Naive thymus-derived CD4-positive, alpha-beta T cell (primary cell): ENCODE results near the gene ERMP1. TPM values are rescaled to one million over a fixed set of nuclear protein-coding genes. Genes with fewer than 3 reads are reported as not detected.
A peak's percentile ranks its signal among the peaks of the same experiment; 100 is the strongest.

Experiments used
- ATAC-seq: fragments of 150-1000 bp; cut with Tn5 transposase; 2 replicates; pipeline ENCODE4 v1.10.0; 2021; ENCODE audit warnings: mild to moderate bottlenecking, moderate library complexity
- CTCF ChIA-PET: fragments of 350-600 bp; sonication (Branson Sonifier 250); formaldehyde crosslinking; loops from one replicate; lab custom pipeline; 2021; ENCODE audit warnings: antibody characterized with exemption; lab: Charles Lee
- POLR2A ChIA-PET: fragments of 350-600 bp; sonication (Branson Sonifier 250); formaldehyde crosslinking; loops from one replicate; lab custom pipeline; 2021; ENCODE audit warnings: antibody characterized with exemption, inconsistent platforms; lab: Charles Lee
- DNase-seq, 9 donors: peaks; one replicate each; pipeline versions ENCODE4 v3.0.0 to v3.0.0-alpha.2; 2020 to 2022; ENCODE audit warnings: mixed read lengths in 1 of 9
- H3K27ac ChIP-seq: one replicate; pipeline ENCODE4 v1.7.0; 2013; ENCODE audit warnings: mild to moderate bottlenecking, low read depth, low read length, moderate library complexity
- H3K27me3 ChIP-seq, 2 donors: one replicate each; pipeline ENCODE4 v1.7.0; 2013; ENCODE audit warnings: low read length in 2 of 2, mild to moderate bottlenecking in 2 of 2, moderate library complexity in 2 of 2; ENCODE audit not compliant: control insufficient read depth in 2 of 2, insufficient read depth in 2 of 2
- H3K36me3 ChIP-seq, 3 experiments: 1 replicate in 2 of 3; 2 replicates in 1 of 3; pipeline ENCODE4 v1.7.0; 2013; ENCODE audit warnings: low read length in 3 of 3, mild to moderate bottlenecking in 3 of 3, moderate library complexity in 1 of 3; ENCODE audit not compliant: insufficient read depth in 3 of 3, control insufficient read depth in 2 of 3
- H3K4me1 ChIP-seq, 2 donors: one replicate each; pipeline ENCODE4 v1.7.0; 2013; ENCODE audit warnings: low read length in 2 of 2, mild to moderate bottlenecking in 2 of 2, moderate library complexity in 1 of 2; ENCODE audit not compliant: control insufficient read depth in 2 of 2, insufficient read depth in 2 of 2
- H3K4me3 ChIP-seq: 2 replicates; pipeline ENCODE4 v1.7.0; 2013; ENCODE audit warnings: mild to moderate bottlenecking, low read length
- H3K9me3 ChIP-seq, 3 experiments: 1 replicate in 2 of 3; 2 replicates in 1 of 3; pipeline ENCODE4 v1.7.0; 2013; ENCODE audit warnings: low read length in 3 of 3; ENCODE audit not compliant: control insufficient read depth in 2 of 3
- H3K27ac Mint-ChIP-seq, 9 donors: one replicate each; pipeline ENCODE4 v1.8.0; 2020 to 2022; ENCODE audit warnings: mixed read lengths in 9 of 9, mild to moderate bottlenecking in 8 of 9, moderate library complexity in 5 of 9, inconsistent platforms in 2 of 9
- H3K27me3 Mint-ChIP-seq, 5 donors: one replicate each; pipeline ENCODE4 v1.8.0; 2021 to 2022; ENCODE audit warnings: mixed read lengths in 5 of 5, mild to moderate bottlenecking in 1 of 5
- H3K36me3 Mint-ChIP-seq, 5 donors: one replicate each; pipeline ENCODE4 v1.8.0; 2020 to 2022; ENCODE audit warnings: mixed read lengths in 5 of 5, mild to moderate bottlenecking in 3 of 5, inconsistent platforms in 1 of 5
- H3K4me1 Mint-ChIP-seq, 7 donors: one replicate each; pipeline ENCODE4 v1.8.0; 2020 to 2022; ENCODE audit warnings: mixed read lengths in 7 of 7, mild to moderate bottlenecking in 3 of 7, inconsistent platforms in 1 of 7
- H3K4me3 Mint-ChIP-seq, 10 donors: one replicate each; pipeline ENCODE4 v1.8.0; 2020 to 2022; ENCODE audit warnings: mild to moderate bottlenecking in 10 of 10, mixed read lengths in 10 of 10, moderate library complexity in 6 of 10, inconsistent platforms in 2 of 10
- H3K9me3 Mint-ChIP-seq, 11 donors: one replicate each; pipeline ENCODE4 v1.8.0; 2020 to 2022; ENCODE audit warnings: mixed read lengths in 11 of 11, mild to moderate bottlenecking in 4 of 11, inconsistent platforms in 1 of 11, moderate library complexity in 1 of 11
- intact Hi-C, 2 donors: fragments of 100-400 bp; cut with micrococcal nuclease; formaldehyde crosslinking; loops; one replicate each; pipeline ENCODE4 v1.15.1; 2023
- polyA plus RNA-seq, 2 donors: library from polyadenylated mRNA; unstranded; fragments of 300-500 nt; fragmentation: Illumina TruSeq; gene quantifications; one replicate each; pipeline ENCODE4 v1.2.3, GENCODE V29; 2021
- total RNA-seq, 6 experiments: library from RNA in 5 of 6; stranded (reverse) in 5 of 6; gene quantifications; 1 replicate in 5 of 6; 2 replicates in 1 of 6; pipeline ENCODE4 v1.2.3 and lab custom pipeline; 2021 to 2026

The ERMP1 gene
- total and polyA plus RNA-seq, 7 experiments from 2014 or later: 7.3 to 37.1 (median 13.0) TPM

DNA sequence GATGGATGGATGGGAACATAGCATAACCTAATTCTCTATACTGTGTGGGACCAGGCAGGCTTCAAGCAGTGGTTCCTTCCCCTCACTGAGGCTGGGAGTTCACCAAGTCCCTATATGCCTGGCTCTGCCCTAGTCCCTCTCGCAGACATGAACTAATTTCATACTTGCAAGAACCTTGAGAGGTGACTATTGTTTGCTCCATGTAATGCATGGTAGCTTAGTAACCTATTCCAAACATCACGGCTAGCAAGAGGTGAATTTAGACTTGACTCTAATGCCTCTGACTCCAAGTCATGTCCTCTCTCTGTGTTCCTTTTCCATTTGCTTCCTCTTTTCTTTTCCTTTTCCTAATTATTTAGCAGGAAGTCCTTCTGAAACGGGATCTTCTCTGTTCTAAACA, 25.9 kb upstream of the ERMP1 start:
- H3K36me3 ChIP-seq: no peaks in the 10 kb centered on the region
- no peak overlapping the region for H3K4me3 ChIP-seq
- Mint-ChIP-seq H3K36me3 (peaks cover 11 to 49% (median 20%) of the 10 kb centered on the region in 5 donors), H3K27me3 (no peaks in the 10 kb centered on the region), H3K27ac (no peak overlapping the region), H3K9me3 (peaks cover 0 to 7% (median 0%) of the 10 kb centered on the region in 11 donors), H3K4me1 (peaks cover 0 to 11% (median 3%) of the 10 kb centered on the region in 7 donors), H3K4me3 (no peak overlapping the region)
- ATAC-seq: no peak
- no peak for DNase-seq
- no peaks in the 10 kb centered on the region for H3K9me3 ChIP-seq
- intact Hi-C loops: no loop called here
- no peaks in the 10 kb centered on the region for H3K4me1 ChIP-seq
- no peak overlapping the region for H3K27ac ChIP-seq
- ChIA-PET CTCF (interaction anchor here (1.1 to 1.6 kb wide), 2 partner anchors 25 to 28 kb away, joined by 3 to 6 read pairs; partner anchors contain the start of gene ERMP1), POLR2A (no interaction called here)
- H3K27me3 ChIP-seq: no peaks in the 10 kb centered on the region

DNA sequence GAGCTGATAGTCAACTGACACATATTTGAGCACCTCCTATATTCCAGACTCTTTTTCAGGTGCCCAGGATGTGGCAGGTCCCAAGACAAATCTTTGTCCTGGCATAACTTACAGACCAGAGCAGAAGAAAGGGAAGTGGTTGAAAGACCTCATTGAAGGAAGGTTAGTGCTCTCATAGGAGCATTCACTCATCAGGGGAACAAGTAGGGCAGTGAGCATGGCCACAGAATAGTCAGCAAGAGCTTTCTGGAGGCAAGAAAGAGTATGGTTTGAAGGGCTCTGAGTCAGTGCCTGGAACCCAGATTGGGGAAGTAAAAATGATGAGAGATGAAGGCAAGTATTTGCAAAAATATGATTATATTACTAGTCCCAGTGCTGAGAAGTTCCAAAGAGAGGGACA, 25.0 kb upstream of the ERMP1 start:
- POLR2A ChIA-PET: no interaction called here
- H3K27ac Mint-ChIP-seq: no peak overlapping the region
- CTCF ChIA-PET: interaction anchor here (1.1 to 1.6 kb wide), 2 partner anchors 25 to 29 kb away, joined by 3 to 6 read pairs; partner anchors contain the start of gene ERMP1

DNA sequence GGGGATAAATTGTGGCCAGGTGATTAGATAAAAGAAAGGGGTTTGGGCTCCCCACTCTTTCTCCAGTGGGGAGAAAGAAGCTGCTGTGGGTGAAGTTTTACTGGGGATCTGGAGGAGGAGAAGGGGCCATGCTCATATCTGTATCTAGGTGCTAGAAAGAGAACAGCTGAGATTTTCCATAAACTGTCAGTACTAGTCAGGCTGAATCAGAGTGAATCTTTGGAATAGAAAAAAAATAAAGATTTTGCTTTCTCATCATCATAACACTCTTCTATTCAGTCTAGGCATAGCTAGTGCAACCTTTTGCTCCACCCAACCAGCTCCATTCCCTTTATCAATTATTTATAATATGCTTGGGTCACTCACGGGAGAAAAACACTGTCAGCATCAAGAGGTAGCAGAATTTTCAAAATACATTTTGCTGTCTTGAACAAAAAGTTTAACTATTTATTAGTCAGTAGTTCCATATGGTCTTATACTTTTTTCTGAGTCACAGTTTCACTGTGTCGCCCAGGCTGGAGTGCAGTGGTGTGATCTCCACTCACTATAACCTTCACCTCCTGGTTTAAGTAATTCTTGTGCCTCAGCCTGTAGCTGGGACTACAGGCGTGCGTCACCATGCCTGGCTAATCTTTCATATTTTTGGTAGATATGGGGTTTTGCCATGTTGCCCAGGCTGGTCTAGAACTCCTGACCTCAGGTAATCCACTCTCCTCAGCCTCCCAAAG, 21.3 kb upstream of the ERMP1 start:
- no peaks in the 10 kb centered on the region for H3K27me3 Mint-ChIP-seq
- intact Hi-C loops: no loop called here
- no peak overlapping the region for H3K27ac ChIP-seq
- no peaks in the 10 kb centered on the region for H3K9me3 ChIP-seq
- H3K9me3 Mint-ChIP-seq: peaks cover 0 to 9% (median 0%) of the 10 kb centered on the region in 11 donors
- peaks cover 14 to 59% (median 16%) of the 10 kb centered on the region in 5 donors for H3K36me3 Mint-ChIP-seq
- H3K4me3 Mint-ChIP-seq: no peak overlapping the region
- peak overlapping the region in 3 of 9 donors; percentile 5 to 82 (median 30) for H3K27ac Mint-ChIP-seq
- no peak for ATAC-seq
- ChIA-PET CTCF (interaction anchor here (0.7 to 0.8 kb wide), 2 partner anchors 862 to 988 kb away, joined by 3 to 4 read pairs; no protein-coding TSS in a partner anchor), POLR2A (no interaction called here)
- H3K4me3 ChIP-seq: no peak overlapping the region
- DNase-seq: no peak
- peaks cover 0 to 11% of the 10 kb centered on the region in 2 donors for H3K4me1 ChIP-seq
- H3K36me3 ChIP-seq: no peaks in the 10 kb centered on the region
- peaks cover 20 to 52% (median 31%) of the 10 kb centered on the region in 7 donors for H3K4me1 Mint-ChIP-seq
- H3K27me3 ChIP-seq: no peaks in the 10 kb centered on the region

More for the DNA sequence above, 25.0 kb upstream of the ERMP1 start:
- Mint-ChIP-seq H3K4me1 (peaks cover 7 to 20% (median 9%) of the 10 kb centered on the region in 7 donors), H3K9me3 (peaks cover 0 to 9% (median 0%) of the 10 kb centered on the region in 11 donors), H3K36me3 (peaks cover 14 to 57% (median 20%) of the 10 kb centered on the region in 5 donors), H3K4me3 (no peak overlapping the region), H3K27me3 (no peaks in the 10 kb centered on the region)
- intact Hi-C loops: loop anchor here in 1 of 2 donors (2.0 kb wide), 1 partner anchor 15 kb away; no protein-coding TSS in a partner anchor
- no peaks in the 10 kb centered on the region for H3K27me3 ChIP-seq
- no peak overlapping the region for H3K27ac ChIP-seq
- no peaks in the 10 kb centered on the region for H3K9me3 ChIP-seq
- H3K4me3 ChIP-seq: no peak overlapping the region
- no peak for DNase-seq
- peak; percentile 38 for ATAC-seq
- no peaks in the 10 kb centered on the region for H3K36me3 ChIP-seq
- no peaks in the 10 kb centered on the region for H3K4me1 ChIP-seq

DNA sequence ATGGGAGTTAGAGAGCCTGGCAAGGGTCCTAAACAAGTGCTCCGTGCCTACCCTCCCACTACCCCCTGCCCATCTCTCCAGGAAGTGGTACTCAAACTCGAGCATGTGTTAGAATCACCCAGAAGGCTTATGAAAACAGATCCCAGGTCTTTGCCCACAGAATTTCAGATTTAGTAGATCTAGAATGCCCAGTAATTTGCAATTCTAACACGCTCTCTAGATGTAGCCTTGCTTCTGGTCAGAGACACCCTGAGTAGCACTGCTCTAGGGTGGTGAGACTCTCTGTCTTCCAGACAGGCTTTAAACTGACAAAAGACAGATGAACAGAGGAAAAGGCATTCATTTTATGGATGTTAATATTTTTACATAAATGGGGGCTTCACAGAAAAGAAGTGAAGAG, 20.7 kb upstream of the ERMP1 start:
- Histone ChIP-seq H3K4me1 (peaks cover 0 to 11% of the 10 kb centered on the region in 2 donors), H3K36me3 (no peaks in the 10 kb centered on the region), H3K9me3 (no peaks in the 10 kb centered on the region), H3K4me3 (no peak overlapping the region), H3K27ac (no peak overlapping the region), H3K27me3 (no peaks in the 10 kb centered on the region)
- intact Hi-C loops: no loop called here
- peak overlapping the region in 1 of 10 donors; percentile 48 for H3K4me3 Mint-ChIP-seq
- POLR2A ChIA-PET: no interaction called here
- H3K36me3 Mint-ChIP-seq: peaks cover 14 to 57% (median 16%) of the 10 kb centered on the region in 5 donors
- H3K9me3 Mint-ChIP-seq: peaks cover 0 to 9% (median 0%) of the 10 kb centered on the region in 11 donors
- ATAC-seq (no peak), DNase-seq (no peak)
- H3K27ac Mint-ChIP-seq: peak overlapping the region in 4 of 9 donors; percentile 5 to 82 (median 54)
- H3K4me1 Mint-ChIP-seq: peaks cover 20 to 54% (median 33%) of the 10 kb centered on the region in 7 donors
- CTCF ChIA-PET: no interaction called here
- no peaks in the 10 kb centered on the region for H3K27me3 Mint-ChIP-seq

DNA sequence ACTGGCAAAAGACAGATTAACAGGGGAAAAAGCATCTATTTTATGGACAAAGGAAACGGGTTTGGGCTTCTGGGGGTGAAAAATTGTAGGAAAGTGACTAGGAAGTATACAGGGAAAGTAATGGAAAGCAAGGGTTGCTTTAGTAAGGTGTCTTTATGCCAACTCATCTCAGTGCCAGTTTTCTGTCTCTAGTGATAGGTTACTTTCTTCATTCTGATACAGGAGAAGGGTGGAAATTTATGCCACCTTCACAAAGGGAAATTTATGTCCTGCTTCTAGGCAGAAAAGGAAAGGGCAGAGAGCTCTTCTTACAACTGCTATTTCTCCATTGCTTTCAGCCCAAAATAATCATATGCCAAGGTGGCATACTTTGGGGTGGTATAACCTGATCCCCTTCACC, 20.1 kb upstream of the ERMP1 start:
- peak overlapping the region in 1 of 10 donors; percentile 48 for H3K4me3 Mint-ChIP-seq
- H3K4me1 Mint-ChIP-seq: peaks cover 19 to 59% (median 35%) of the 10 kb centered on the region in 7 donors
- peak overlapping the region in 5 of 9 donors; percentile 5 to 82 (median 28) for H3K27ac Mint-ChIP-seq
- CTCF ChIA-PET: interaction anchor here (1.9 kb wide), 1 partner anchor 11 kb away, joined by 7 read pairs; no protein-coding TSS in a partner anchor
- Histone ChIP-seq H3K36me3 (no peaks in the 10 kb centered on the region), H3K9me3 (no peaks in the 10 kb centered on the region), H3K27ac (no peak overlapping the region), H3K27me3 (no peaks in the 10 kb centered on the region), H3K4me1 (peaks cover 0 to 11% of the 10 kb centered on the region in 2 donors), H3K4me3 (no peak overlapping the region)
- intact Hi-C loops: no loop called here
- H3K36me3 Mint-ChIP-seq: peaks cover 12 to 56% (median 14%) of the 10 kb centered on the region in 5 donors
- POLR2A ChIA-PET: interaction anchor here (0.7 kb wide), 1 partner anchor 17 kb away, joined by 3 read pairs; no protein-coding TSS in a partner anchor
- H3K9me3 Mint-ChIP-seq: peaks cover 0 to 9% (median 0%) of the 10 kb centered on the region in 11 donors
- H3K27me3 Mint-ChIP-seq: no peaks in the 10 kb centered on the region
- no peak for ATAC-seq
- DNase-seq: no peak

DNA sequence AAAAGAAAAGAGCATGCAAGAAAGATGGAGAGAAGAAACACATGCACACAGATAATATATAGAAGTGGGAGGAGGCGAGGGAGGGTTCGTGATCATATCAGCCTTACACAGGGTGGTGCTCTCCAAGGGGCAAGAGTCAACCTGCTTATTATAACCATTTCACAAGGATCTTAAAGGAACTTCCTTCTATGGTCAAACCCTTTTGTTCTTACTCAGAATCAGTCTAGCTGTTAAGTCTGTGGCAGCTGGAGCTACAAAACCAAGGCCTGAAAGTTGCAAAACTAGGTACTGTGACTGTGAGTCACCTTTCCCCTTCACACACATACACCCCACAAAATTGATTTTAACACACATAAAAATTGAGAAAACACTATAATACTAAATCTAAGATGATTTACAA, 18.5 kb upstream of the ERMP1 start:
- H3K4me3 Mint-ChIP-seq: peak overlapping the region in 3 of 10 donors; percentile 19 to 44 (median 23)
- H3K4me1 ChIP-seq: peaks cover 0 to 11% of the 10 kb centered on the region in 2 donors
- intact Hi-C loops: loop anchor here (1.0 to 2.0 kb wide), 3 partner anchors 8 to 19 kb away; partner anchors contain the start of gene ERMP1 (in 1 of the 2)

More for the DNA sequence above, 18.5 kb upstream of the ERMP1 start:
- Mint-ChIP-seq H3K9me3 (peaks cover 0 to 9% (median 0%) of the 10 kb centered on the region in 11 donors), H3K4me1 (peaks cover 16 to 63% (median 39%) of the 10 kb centered on the region in 7 donors), H3K27ac (peak overlapping the region; percentile 11 to 83 (median 53)), H3K27me3 (no peaks in the 10 kb centered on the region), H3K36me3 (peaks cover 6 to 58% (median 9%) of the 10 kb centered on the region in 5 donors)
- no peaks in the 10 kb centered on the region for H3K36me3 ChIP-seq
- DNase-seq (peak in 1 of 9 donors; percentile 40), ATAC-seq (peak; percentile 86)
- H3K9me3 ChIP-seq: no peaks in the 10 kb centered on the region
- H3K27me3 ChIP-seq: no peaks in the 10 kb centered on the region
- H3K4me3 ChIP-seq: no peak overlapping the region
- CTCF ChIA-PET: interaction anchor here (0.7 to 1.9 kb wide), 3 partner anchors 9 to 91 kb away, joined by 3 to 7 read pairs (median 3); no protein-coding TSS in a partner anchor
- POLR2A ChIA-PET: interaction anchor here (0.7 to 2.4 kb wide), 3 partner anchors 9 to 18 kb away, joined by 3 to 10 read pairs (median 5); no protein-coding TSS in a partner anchor
- H3K27ac ChIP-seq: no peak overlapping the region
